ENCODE measurements around the gene WFDC12.

Gene WFDC12

DNA sequence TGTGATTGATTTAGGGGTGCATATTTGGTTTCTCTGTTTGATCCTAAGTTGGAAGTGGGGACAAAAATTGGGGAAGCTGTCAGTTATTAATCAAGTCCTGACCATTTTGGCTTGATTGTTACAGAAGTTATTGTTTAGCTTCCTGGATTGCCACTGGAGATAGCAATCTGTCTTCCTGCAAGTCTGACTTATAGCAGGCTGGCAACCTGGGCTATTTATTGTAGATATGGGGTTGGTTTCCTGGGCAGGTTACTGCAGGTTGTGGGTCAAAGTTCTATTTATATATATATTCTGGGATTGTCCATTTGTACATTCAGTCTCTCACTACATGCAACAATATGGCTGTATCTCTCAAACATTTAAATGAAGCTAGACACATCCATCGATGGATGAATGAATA is 41.1 kb downstream of the WFDC12 start:
- no peaks in the 10 kb centered on the region for H3K4me1 ChIP-seq (ENCODE audit: control insufficient read depth in 1 of 2, insufficient read depth in 2 of 2, low read length in 2 of 2)
- H3K4me3 ChIP-seq (ENCODE audit: low read depth in 1 of 2, low read length in 2 of 2): no peak overlapping the region
- peaks cover 13 to 38% of the 10 kb centered on the region in 2 donors for H3K36me3 ChIP-seq (ENCODE audit: control insufficient read depth in 1 of 2, insufficient read depth in 2 of 2, low read length in 2 of 2)
- H3K27me3 ChIP-seq (ENCODE audit: control insufficient read depth in 1 of 2, insufficient read depth in 2 of 2, low read length in 2 of 2): no peaks in the 10 kb centered on the region
- no peak overlapping the region for H3K9ac ChIP-seq (ENCODE audit: low read depth in 1 of 2, low read length in 2 of 2)
- no peak overlapping the region for H3K27ac ChIP-seq (ENCODE audit: low read depth, low read length)
- H3K9me3 ChIP-seq (ENCODE audit: control insufficient read depth in 1 of 2, low read length in 2 of 2): peaks cover 7 to 8% of the 10 kb centered on the region in 2 donors

DNA sequence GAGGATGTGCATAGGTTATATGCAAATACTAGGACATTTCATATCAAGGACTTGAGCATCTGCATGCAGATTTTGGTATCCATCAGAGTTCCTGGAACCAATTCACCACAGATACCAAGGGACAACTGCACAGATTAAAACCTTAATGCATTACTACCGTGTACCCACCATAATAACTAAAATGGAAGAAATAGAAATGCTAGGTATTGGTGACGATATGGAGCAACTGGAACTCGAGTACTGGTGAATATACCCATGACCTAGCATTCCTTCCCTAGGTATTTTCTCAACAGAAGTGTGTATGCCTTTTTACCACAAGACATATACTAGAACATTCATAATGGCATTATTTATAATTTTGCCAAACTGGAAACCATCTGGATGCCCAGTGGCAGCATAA is 41.8 kb downstream of the WFDC12 start:
- peaks cover 7 to 8% of the 10 kb centered on the region in 2 donors for H3K9me3 ChIP-seq (ENCODE audit: control insufficient read depth in 1 of 2, low read length in 2 of 2)
- H3K9ac ChIP-seq (ENCODE audit: low read depth in 1 of 2, low read length in 2 of 2): no peak overlapping the region
- no peak overlapping the region for H3K27ac ChIP-seq (ENCODE audit: low read depth, low read length)
- no peaks in the 10 kb centered on the region for H3K27me3 ChIP-seq (ENCODE audit: control insufficient read depth in 1 of 2, insufficient read depth in 2 of 2, low read length in 2 of 2)
- H3K4me1 ChIP-seq (ENCODE audit: control insufficient read depth in 1 of 2, insufficient read depth in 2 of 2, low read length in 2 of 2): no peaks in the 10 kb centered on the region
- no peak overlapping the region for H3K4me3 ChIP-seq (ENCODE audit: low read depth in 1 of 2, low read length in 2 of 2)
- peaks cover 13 to 42% of the 10 kb centered on the region in 2 donors for H3K36me3 ChIP-seq (ENCODE audit: control insufficient read depth in 1 of 2, insufficient read depth in 2 of 2, low read length in 2 of 2)

DNA sequence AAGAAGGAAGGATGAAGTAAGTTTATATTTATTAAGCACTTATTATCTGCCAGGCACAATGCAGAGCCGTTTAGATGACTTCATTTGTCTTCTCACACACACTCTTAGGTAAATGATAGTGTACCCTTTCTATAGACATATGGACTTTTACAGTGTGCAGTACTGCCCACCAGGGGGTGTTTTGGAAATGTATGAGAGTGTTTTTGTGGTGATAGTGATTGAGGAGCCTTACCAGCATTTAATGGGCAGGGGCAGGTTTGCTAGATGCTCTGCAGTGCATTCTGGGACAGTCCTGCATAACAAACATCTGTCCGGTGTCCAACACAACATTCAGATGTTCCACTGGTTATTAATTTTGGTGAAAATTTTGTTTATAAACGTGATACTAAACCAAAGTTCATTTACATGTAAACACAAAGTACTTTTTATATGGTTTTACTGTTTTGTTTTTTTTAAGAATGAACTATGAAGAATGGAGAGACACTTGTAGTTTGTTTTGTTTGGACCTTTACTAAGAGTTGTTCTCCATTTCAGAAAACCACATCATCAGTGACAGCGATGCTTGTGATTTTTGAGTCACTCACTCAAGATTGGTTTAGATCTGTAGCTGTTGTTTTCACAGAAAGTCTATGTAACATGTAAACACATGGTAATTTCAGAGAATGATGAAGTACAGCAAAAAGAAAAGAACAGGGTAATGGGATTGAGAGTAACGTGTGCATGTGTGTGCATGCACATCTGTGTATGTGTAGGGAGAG is 43.2 kb downstream of the WFDC12 start:
- H3K27ac ChIP-seq (ENCODE audit: low read depth, low read length): no peak overlapping the region
- H3K27me3 ChIP-seq (ENCODE audit: control insufficient read depth in 1 of 2, insufficient read depth in 2 of 2, low read length in 2 of 2): no peaks in the 10 kb centered on the region
- H3K9me3 ChIP-seq (ENCODE audit: control insufficient read depth in 1 of 2, low read length in 2 of 2): peaks cover 7 to 8% of the 10 kb centered on the region in 2 donors
- no peaks in the 10 kb centered on the region for H3K4me1 ChIP-seq (ENCODE audit: control insufficient read depth in 1 of 2, insufficient read depth in 2 of 2, low read length in 2 of 2)
- H3K36me3 ChIP-seq (ENCODE audit: control insufficient read depth in 1 of 2, insufficient read depth in 2 of 2, low read length in 2 of 2): peaks cover 22 to 54% of the 10 kb centered on the region in 2 donors
- H3K4me3 ChIP-seq (ENCODE audit: low read depth in 1 of 2, low read length in 2 of 2): no peak overlapping the region
- H3K9ac ChIP-seq (ENCODE audit: low read depth in 1 of 2, low read length in 2 of 2): no peak overlapping the region

DNA sequence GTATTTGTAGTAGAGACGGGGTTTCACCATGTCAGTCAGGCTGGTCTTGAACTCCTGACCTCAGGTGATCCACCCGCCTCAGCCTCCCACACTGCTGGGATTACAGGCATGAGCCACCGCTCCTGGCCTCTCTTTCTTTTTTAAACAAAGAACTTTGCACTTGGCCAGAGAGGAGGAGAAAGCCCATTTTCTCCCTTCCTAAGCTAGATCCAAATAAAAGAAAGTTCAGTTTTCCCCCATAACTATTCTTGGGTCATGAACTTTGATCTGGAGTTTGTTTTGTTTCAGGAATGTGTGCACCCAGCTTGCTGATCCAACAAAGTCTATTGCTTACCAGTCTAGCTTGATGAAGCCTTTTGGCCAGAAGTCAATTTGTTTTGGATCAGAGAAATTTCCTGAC is 46.7 kb downstream of the WFDC12 start:
- H3K27ac ChIP-seq (ENCODE audit: low read depth, low read length): no peak overlapping the region
- H3K4me3 ChIP-seq (ENCODE audit: low read depth in 1 of 2, low read length in 2 of 2): no peak overlapping the region
- H3K27me3 ChIP-seq (ENCODE audit: control insufficient read depth in 1 of 2, insufficient read depth in 2 of 2, low read length in 2 of 2): no peaks in the 10 kb centered on the region
- peaks cover 4% of the 10 kb centered on the region in 2 donors for H3K9me3 ChIP-seq (ENCODE audit: control insufficient read depth in 1 of 2, low read length in 2 of 2)
- no peak overlapping the region for H3K9ac ChIP-seq (ENCODE audit: low read depth in 1 of 2, low read length in 2 of 2)
- H3K4me1 ChIP-seq (ENCODE audit: control insufficient read depth in 1 of 2, insufficient read depth in 2 of 2, low read length in 2 of 2): no peaks in the 10 kb centered on the region
- H3K36me3 ChIP-seq (ENCODE audit: control insufficient read depth in 1 of 2, insufficient read depth in 2 of 2, low read length in 2 of 2): peaks cover 31 to 70% of the 10 kb centered on the region in 2 donors

Data from duodenal mucosa (tissue), 2 donors.